Germinal center (tissue), 1 donor: Measurements from ENCODE around the gene SLC13A3.

Source experiments
- DNase-seq: peaks from one replicate; pipeline ENCODE4 v3.0.0; 2012; ENCODE audit warnings: mixed read lengths, low spot score

SLC13A3 gene, protein sequence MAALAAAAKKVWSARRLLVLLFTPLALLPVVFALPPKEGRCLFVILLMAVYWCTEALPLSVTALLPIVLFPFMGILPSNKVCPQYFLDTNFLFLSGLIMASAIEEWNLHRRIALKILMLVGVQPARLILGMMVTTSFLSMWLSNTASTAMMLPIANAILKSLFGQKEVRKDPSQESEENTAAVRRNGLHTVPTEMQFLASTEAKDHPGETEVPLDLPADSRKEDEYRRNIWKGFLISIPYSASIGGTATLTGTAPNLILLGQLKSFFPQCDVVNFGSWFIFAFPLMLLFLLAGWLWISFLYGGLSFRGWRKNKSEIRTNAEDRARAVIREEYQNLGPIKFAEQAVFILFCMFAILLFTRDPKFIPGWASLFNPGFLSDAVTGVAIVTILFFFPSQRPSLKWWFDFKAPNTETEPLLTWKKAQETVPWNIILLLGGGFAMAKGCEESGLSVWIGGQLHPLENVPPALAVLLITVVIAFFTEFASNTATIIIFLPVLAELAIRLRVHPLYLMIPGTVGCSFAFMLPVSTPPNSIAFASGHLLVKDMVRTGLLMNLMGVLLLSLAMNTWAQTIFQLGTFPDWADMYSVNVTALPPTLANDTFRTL

DNA sequence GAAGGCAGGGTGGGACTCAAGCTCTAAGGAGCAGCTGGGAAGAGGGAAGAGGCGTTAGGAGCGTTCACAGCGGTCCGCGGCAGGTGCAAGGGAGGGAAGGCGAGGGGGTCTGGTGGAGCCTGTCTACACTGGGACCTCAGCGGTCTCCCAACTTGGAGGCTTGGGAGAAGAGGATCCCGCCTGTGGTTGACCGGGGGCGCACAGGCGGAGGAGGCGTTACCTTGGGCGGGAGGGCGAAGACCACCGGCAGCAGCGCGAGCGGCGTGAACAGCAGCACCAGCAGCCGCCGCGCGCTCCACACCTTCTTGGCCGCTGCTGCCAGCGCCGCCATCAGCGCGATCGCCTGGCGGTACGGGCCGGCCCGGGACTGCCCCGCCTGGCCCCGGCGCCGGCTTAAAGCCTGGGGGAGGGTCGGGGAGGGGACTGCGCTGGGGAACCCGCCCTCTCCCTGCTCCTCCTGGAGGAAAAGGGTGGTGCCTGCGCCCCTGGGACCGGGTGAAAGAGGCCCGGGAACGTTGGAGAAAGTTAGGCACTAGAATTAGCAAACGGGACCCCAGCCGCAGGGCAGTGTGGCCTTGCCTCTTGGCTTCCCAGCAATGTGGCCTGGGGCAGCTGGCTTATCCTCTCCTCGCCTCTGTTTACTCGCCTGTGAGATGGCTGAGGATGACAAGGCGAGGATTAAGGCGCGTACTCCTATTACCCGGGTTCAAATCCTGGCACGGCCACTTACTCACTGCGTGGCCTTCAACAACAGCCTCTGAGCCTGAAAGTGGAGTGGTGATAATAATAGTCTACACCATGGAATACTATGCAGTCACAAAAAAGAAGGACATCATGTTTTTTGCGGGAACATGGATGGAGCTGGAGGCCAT lies at the start of gene SLC13A3:
SLC13A3 (minus strand) TSS at position 369 of the 872 bp plus-strand sequence; CDS start at position 331, 38 bp downstream.
- no peak for DNase-seq

DNA sequence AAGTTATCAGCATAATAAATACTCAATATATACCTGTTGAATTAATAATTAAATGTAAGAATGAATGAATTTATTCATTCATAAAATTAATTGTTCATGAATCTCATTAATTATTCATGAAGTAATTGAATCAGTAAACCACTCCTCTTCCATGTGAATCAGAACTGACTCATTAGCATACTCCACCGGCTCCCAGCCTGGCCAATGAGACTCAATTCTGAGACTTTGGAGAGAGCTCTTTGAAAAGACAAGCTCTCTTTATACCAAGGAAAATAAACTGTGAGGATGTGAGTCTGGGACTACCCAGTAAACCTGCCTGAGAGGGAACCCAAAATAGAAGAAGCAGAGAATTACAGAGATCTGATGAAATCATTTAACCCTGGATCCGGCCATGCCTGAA lies 49.8 kb upstream of the SLC13A3 start:
- DNase-seq = no peak

DNA sequence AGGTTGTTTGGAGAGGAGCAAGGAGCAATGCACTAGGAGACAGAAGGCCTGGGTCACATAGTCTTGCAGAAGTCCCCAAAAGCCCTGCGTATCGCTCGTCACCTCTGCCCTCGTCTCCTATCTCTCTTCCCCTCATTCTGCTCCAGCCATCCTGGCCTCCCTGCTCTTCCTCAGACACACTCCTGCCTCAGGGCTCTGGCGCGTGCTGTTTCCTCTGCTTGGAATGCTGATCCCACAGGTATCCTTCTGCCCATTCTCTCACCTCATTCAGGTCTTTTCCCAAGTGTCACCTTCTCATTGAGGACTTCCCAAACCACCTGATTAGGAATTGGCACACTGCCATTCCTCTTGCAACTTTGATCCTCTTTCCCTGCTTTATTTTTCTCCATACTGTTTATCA lies 49.2 kb upstream of the SLC13A3 start:
- no peak for DNase-seq

DNA sequence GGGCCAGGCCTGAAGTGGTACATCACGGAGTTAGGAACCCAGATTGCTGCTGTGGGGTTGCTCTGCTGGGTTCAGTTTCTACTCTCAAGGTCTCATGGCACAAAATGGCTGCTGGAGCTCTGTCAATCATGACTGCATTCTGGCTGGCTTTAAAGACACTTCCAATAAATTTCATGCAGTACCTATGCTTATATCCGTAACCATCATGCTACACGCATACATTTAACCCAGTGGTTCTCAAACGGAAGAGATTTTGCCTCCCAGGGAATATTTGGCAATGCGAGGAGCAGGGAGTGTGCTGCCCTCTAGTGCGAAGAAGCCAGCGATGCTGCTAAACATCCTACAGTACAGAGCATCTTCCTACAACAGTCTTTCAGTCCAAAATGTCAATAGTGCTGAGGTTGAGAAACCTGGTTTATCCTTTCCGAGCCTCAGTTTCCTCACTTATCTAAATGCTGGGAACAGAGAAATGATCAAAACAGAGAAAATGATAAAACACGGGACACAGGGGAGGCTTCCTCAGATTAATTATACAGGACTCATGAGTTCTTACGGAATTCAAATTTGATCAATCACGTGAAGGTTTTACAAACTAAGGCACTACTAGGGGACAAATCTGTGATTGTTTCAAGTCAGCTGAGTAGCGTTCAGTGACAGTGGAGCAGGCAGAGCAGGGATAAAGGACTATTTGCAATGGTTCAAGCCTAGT lies 48.5 kb upstream of the SLC13A3 start:
- DNase-seq = no peak

DNA sequence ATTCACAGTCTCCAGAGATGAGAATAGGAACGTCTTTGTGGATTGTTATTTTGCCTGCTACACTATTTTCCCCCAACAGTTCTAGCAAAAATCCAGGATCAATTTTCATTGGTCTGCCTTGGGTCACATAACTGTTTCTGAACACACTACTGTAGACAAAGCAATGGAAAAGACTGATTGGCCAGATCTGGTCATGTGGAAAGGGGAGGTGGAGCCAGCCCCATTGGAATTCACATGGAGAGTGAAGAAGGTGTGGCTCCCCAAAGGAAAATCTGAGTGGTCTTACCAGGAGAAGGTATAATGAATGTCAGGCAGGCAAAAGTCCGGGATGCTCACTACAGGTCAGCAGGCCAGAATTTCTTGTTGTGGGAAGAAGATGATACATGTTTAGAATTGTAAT lies 47.5 kb upstream of the SLC13A3 start:
- no peak for DNase-seq

DNA sequence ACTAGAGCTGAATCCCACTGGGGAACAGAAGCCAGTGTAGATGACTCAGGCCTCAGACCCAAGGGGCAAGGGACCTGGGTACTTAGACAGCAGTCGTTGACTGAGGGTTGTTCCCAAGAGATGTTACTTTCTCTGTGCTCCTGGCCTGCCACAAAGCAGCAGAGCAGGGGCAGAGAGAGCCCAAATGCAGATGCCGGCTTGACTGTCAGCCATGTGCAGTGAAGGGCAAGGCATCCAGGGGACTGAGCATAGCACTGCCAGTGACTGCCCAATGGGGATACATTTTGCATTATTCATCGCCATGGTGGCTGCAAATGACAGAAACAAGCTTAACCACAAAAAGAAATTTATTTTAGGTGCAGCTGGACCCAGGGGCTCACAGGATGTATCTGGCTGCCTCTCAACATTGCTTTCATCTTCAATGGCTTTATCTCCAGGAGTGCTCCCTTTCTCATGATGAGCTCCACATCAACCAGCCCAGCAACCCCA lies 45.6 kb upstream of the SLC13A3 start:
- DNase-seq = no peak

DNA sequence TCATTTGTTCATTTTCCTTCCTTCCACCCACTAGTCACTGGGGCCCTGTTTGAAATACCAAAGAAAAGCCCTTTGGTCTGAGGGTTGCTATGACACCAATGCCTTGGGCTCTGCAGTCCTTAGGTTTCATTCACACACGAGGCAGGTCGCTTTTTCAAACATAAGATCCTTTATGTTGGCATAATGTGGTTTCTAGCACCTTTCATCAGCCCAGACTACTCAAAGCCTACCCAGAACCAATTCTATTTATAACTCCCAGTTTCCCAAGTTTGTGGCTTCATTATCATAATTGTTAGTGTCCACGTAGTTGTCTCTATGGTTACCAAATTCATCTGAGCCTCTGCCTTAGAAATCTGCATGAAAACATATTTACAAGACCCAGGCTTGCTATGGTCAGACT lies 44.6 kb upstream of the SLC13A3 start:
- DNase-seq = no peak

DNA sequence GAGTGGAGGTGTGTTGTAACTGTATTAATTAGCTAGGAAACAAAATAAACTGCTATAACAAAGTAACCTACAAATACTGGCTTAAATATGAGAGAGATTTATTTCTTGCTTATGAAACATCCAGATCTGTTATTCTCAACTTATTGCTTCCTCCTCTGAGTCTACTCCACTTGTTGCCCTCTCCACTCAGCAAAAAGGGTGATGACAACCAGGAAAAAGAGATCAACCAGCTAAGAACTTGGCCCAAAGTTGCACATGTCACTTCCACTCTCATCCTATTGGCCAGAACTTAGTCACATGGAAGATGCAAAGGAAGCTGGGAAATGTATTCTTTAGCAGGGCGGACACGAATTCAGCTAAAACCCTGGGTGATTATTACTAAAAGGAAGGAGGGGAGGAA lies 43.2 kb upstream of the SLC13A3 start:
- peak; percentile 48 for DNase-seq

DNA sequence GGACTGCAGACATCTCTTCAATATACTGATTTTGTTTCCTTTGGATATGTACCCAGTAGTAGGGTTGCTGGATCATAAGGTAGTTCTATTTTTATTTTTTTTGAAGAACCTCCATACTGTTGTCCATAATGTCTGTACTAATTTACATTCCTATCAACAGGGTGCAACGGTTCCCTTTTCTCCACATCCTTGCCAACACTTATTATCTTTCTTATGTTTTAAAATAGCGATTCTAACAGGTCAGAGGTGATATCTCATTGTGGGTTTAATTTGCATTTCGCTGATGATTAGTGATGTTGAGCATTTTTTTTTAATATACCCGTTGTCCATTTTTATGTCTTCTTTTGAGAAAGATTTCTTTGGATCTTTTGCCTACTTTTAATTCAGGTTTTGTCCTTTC lies 39.9 kb upstream of the SLC13A3 start:
- DNase-seq = no peak

DNA sequence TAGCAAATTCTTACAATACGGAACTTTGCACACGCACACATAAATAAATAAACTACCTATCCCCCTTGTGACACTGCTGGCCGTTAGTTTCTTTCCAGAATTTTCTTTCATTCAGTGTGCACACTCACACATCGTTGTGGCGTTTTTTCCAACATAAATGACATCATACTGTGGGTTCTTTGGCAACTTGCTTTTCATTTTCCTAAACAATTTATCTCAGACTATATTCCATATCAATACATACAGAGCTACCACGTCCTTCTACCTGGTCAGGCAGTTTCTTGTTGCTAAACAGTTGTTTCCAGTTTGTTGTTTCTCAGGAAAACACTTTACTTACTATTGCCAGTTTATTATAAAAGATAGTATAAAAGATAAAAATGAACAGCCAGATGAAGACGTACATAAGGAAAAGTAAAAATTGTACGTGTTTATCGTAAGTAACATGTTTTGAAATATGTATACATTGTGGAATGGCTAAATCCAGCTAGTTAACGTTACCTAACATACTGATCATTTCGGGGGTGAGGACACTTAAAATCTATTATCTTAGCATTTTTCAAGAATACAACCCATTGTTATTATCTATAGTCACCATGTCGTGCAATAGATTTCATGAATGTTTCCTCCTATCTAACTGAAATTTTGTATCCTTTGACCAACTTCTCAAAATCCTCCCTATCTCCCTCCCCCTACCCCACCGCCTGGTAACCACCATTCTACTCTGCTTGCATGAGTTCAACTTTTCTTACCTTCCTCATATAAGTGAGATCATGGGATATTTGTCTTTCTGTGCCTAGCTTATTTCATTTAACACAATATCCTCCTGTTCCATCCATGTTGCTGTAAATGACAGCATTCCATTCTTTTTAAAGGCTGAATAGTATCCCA lies 39.2 kb upstream of the SLC13A3 start:
- no peak for DNase-seq

DNA sequence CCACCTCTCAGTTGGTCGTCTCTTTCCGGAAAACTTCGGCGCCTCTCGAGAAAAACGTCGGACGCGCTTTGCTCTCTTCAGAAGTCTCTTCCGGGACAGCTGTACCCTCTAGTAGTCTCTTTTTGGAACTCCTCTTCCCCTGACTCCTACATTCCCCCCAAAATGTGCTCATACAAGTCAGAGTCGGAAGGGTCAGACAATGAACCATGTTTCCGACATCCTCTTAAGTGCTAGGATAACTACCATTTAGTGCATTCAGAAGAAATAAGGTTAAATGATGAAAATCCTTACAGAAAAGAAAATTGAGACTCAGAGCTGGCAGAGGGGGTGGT lies 38.5 kb upstream of the SLC13A3 start:
- DNase-seq = no peak

DNA sequence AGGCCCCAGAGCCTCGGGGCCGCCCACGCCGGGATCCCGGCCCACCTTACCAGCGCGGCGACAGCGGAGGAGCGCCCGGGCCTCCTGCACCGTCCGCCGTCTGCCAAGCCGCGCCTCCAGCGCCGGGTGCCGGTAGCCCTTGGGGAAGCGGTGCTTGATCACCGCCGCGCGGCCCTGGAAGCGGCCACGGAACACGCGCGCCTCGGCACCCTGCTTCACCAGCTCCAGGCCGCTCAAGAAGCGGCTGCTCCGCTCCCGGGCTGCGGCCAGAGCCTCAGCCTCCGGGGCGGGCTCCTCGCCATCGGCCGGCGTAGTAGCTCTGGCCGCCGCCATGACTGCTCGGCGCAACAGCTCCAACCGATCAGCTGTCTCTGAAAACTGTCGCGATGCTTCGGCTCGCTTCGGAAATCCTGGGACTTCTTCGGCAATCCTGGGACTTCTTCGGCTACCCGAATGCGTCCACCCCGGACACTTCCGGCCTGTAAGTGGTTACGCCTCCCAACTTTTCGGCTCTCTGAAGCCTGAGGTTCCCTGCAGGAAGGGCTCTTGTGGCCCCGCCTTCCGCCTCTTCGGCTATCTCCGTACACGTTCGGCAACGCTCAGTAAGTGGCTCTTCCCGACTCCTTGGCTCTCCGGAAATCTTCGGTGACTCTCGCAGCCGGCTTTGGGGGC lies 38.0 kb upstream of the SLC13A3 start, which contains the start of gene TP53RK:
TP53RK (minus strand) TSS at position 363 of the 672 bp plus-strand sequence; CDS start at position 333, 30 bp downstream.
- peak; percentile 96 for DNase-seq

DNA sequence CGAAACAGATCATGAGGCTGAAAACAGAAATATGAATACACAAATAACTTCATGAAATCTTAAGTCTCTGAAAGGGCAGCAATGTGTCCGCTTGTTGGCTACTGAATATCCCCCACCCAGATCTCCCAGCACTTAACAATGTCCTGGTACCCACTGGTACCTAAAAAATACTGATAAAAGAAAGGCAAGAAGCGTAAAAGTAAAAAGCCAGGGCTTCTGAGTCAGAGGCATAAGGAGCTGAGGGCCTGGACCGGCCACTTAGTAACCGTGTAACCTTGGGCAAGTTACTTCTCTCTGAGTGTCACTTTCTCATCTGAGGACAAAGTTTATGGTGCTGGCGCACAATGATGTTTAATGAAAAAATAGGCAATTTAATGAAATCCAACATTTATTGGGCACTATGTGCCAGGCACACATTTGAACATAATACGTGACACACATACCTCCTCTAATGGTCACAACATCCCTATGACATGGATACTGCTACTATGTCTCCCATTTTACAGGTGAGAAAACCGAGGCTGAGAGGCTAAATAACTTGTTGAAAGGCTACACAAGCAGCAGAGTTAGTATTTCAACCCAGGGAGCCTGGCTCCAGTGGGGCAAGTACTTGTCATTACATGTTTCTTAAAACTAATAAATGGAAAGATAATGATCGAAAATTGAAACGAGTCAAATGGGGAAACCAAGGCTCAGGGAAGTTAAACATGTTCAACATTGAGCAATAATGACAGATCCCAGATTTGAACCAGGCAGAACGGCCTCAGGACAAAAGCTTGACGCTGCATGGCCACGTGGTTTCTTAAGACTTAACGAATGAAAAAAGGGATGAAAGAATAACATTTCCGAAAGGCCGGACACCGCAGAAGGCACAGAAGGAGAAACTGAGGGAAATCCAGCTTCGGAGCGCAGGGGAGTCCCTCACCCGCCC lies 37.2 kb upstream of the SLC13A3 start:
- no peak for DNase-seq

DNA sequence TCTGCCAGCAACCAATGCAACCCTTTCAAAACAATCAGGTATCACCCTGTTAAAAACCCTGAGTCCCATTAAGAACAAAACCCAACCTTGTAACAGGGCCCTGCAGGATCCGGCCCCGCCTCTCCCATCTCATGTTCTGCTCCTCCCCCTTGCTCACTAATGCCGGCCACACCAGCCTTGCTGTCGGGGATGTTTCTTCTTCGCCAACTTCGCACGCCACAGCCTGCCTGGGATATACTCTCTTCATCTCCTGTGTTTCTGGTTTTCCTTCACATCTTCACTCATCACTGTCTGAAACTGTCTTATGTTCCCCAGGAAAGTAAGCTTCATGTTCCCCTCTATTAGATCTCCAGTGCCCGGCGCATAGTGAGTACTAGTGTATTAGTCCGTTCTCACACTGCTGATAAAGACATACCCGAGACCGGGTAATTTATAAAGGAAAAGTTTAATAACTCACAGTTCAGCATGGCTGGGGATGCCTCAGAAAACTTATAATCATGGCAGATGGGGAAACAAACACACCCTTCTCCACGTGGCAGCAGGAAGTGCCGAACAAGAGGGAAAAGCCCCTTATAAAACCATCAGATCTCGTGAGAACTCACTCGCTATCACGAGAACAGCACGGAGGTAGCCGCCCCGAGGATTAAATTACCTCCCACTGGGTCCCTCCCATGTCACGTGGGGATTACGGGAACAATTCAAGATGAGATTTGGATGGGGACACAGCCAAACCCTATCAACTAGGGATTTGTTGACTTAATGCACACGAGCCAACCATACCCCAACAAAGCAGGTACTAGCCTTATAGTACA lies 32.9 kb upstream of the SLC13A3 start:
- DNase-seq = no peak

DNA sequence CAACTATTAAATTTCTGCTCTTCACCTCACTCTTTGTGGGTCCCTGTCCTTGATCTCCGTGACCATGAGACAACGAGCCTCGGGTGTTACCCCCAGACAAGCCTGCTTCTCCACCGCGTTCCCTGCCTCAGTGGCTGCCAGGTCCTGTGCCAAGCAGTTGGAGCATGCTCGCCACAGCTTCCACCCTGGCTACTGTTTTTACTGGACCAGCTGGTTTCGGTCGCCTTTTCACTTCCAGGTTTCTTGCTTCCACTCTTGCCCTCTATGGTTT lies 32.3 kb upstream of the SLC13A3 start:
- no peak for DNase-seq

DNA sequence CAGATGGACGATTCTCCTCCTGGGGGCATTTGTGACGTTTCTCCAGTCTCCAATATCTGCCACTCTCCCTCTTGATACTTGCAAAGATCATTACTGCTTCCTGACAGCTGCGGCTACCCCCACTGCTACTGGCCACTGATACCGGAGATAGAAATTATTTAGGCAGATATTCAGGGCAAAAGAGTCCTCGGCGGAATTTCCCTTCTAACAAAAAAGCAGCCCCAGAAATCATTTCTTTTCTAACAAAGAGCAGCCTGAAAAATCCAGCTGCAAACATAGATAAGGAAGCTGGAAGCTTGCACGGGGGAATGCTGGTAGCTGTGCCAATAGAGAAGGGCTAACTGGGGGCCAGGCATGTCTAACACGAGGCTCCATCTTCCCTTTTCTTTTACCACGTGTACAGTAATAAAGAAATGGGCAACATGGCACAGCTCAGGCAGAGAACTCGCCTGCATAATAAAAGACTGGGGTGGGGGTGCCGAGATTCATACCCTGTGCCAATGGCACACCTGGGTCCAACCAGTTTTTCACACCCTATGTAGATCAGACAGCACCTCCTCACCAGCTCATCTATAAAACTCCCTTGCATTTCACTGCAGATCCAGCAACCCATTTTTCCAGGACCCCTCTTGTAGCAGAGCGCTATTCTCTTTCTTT lies 31.9 kb upstream of the SLC13A3 start:
- DNase-seq = no peak

DNA sequence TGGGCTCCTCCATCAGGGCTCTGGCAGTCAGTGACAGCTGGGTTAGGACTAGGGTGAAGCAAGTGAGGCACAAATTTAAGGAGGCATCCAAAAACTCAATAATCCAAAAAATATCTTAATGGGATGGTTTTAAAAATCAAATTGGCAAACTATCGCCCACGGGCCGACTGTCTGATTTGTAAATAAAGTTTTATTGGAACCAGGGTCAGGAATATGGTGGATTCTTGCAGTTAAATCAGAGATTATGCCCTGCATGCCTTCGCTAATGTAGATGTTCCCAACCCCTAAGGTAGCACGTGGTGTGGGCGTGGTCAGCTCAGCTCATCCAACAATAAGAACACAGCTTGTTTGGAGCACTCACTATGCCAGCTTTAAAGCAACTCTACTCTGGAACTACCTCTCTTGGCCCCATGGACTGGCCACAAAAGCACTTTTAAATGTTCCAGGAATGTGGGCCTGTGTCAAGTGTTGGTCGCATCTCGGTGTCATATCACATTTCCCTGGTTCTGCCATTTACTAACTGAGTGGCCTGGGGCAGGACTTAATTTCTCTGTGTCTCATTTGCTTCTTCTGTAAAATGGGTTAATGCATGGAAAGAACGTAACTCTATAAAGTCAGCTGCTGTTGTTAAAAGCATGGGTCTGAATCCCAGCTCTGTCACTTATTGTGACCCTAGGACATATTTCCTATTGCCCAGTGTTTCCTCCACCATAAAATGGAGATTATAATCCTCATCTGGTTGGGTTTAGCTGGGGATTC lies 31.0 kb upstream of the SLC13A3 start:
- no peak for DNase-seq
